ENCODE results near the gene ZWILCH. TPM values are rescaled to one million over a fixed set of nuclear protein-coding genes. Genes with fewer than 3 reads are reported as not detected.

The ZWILCH gene
- total and polyA plus RNA-seq, 2 of the 4 experiments (the other 2 are of a cell fraction) = 10.5 to 22.2 TPM

DNA sequence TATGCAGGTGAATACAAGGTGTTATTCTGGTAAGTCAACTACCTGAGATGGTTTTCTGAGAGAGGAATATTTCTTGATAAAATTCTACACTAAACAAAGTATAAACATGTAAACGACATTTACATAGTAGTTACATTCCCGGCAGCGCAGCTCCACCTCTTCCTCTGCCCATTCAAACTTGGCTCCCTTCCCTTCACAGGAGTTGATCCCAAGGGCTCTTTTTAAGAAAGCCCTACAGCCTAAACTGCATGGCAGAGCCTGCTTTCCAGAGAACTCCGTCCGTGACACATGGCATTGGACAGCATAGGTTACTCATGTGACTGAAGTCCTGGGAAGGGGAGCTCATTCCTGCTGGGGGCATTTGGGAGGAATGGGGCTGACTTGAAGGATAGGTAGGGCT, 82.6 kb downstream of the ZWILCH start:
- H3K4me3 ChIP-seq (ENCODE audit: insufficient read depth, low read depth, low read length) = no peak overlapping the region
- no peak overlapping the region for H4K91ac ChIP-seq (ENCODE audit: insufficient read depth, low read depth, low read length)
- H3K18ac ChIP-seq (ENCODE audit: low read depth, low read length) = no peak overlapping the region
- H3K4me2 ChIP-seq (ENCODE audit: low read depth, low read length) = no peak overlapping the region
- no peak overlapping the region for H4K5ac ChIP-seq (ENCODE audit: low read depth, low read length)
- WGBS, 2 experiments (ENCODE audit: extremely low coverage in 2 of 2, insufficient read length in 1 of 2) = no CpG with 5 or more reads among the region's 5 CpGs
- no peaks in the 10 kb centered on the region for H3K9me1 ChIP-seq (ENCODE audit: insufficient read depth, low read length)
- H2AK9ac ChIP-seq (replicated peaks; ENCODE audit: low read depth, low read length, poor library complexity) = no peak overlapping the region
- dilution Hi-C loops (cut with HindIII; ENCODE audit: low sequenced_read_pairs, unreplicated experiment) = no loop called here
- no peaks in the 10 kb centered on the region for H4K20me1 ChIP-seq (ENCODE audit: insufficient read depth, low read length)
- ATAC-seq (ENCODE audit: low read depth) (no peak; the same call in 1 of the 2 replicates), DNase-seq (no peak)
- no TSS peak for BruUV-seq (replicated peaks)
- no peaks in the 10 kb centered on the region for H3K36me3 ChIP-seq (ENCODE audit: control insufficient read depth, insufficient read depth, low read length)
- H3K27me3 ChIP-seq (ENCODE audit: control insufficient read depth, insufficient read depth, low read length) = peaks cover 30% of the 10 kb centered on the region
- no peak overlapping the region for H3K9ac ChIP-seq (ENCODE audit: low read depth, low read length)
- no peaks in the 10 kb centered on the region for H3K4me1 ChIP-seq (ENCODE audit: control insufficient read depth, insufficient read depth, low read length)
- H4K8ac ChIP-seq (ENCODE audit: low read depth in 2 of 2, low read length in 2 of 2) = no peak overlapping the region
- H3K4ac ChIP-seq (ENCODE audit: low read depth, low read length) = no peak overlapping the region
- in situ Hi-C loops (cut with MboI; ENCODE audit: low sequenced_read_pairs) = no loop called here
- H2BK120ac ChIP-seq (ENCODE audit: low read depth, low read length) = no peak overlapping the region
- H3K14ac ChIP-seq (replicated peaks; ENCODE audit: low read depth, low read length) = no peak overlapping the region
- no peak overlapping the region for H2BK20ac ChIP-seq (ENCODE audit: low read depth, low read length)
- H3K56ac ChIP-seq (ENCODE audit: extremely low read depth, insufficient read depth, low read length) = no peak overlapping the region
- ChIA-PET CTCF (no interaction called here), POLR2A (ENCODE audit: unreplicated experiment) (no interaction called here)
- no peak overlapping the region for H3K27ac ChIP-seq (ENCODE audit: insufficient read depth, low read length)
- H2BK5ac ChIP-seq (ENCODE audit: low read depth, low read length, poor library complexity, severe bottlenecking) = no peak overlapping the region
- H2AFZ ChIP-seq (replicated peaks; ENCODE audit: low read length, poor library complexity) = no peak overlapping the region
- intact Hi-C loops (cut with micrococcal nuclease) = no loop called here
- no peak overlapping the region for H3K23ac ChIP-seq (ENCODE audit: low read depth, low read length)
- no peaks in the 10 kb centered on the region for H3K9me3 ChIP-seq (ENCODE audit: control insufficient read depth, insufficient read depth, low read length)
- H2AK5ac ChIP-seq (ENCODE audit: low read depth, low read length) = no peak overlapping the region
- TF ChIP-seq MAZ (IDR thresholded peaks at IDR 0.05; ENCODE audit: borderline replicate concordance, low read depth, low read length) (no peak), FOS (IDR thresholded peaks at IDR 0.05; ENCODE audit: low read depth, low read length) (no peak), POLR2A (IDR thresholded peaks at IDR 0.05; ENCODE audit: low read depth, low read length) (no peak), RAD21 (IDR thresholded peaks at IDR 0.05; ENCODE audit: low read length) (no peak), MXI1 (IDR thresholded peaks at IDR 0.05; ENCODE audit: borderline replicate concordance, low read depth, low read length) (no peak), BHLHE40 (IDR thresholded peaks at IDR 0.05; ENCODE audit: low read depth, low read length) (no peak), SMC3 (IDR thresholded peaks at IDR 0.05; ENCODE audit: low read depth, low read length) (no peak), RCOR1 (IDR thresholded peaks at IDR 0.05; ENCODE audit: insufficient replicate concordance, low read length) (no peak), RFX5 (IDR thresholded peaks at IDR 0.05; ENCODE audit: low read depth, low read length) (no peak), NFE2L2 (IDR thresholded peaks at IDR 0.05; ENCODE audit: low read depth, low read length) (no peak), MAFK (IDR thresholded peaks at IDR 0.05; ENCODE audit: low read depth, low read length) (no peak)
- TF ChIP-seq, protein P1, sequence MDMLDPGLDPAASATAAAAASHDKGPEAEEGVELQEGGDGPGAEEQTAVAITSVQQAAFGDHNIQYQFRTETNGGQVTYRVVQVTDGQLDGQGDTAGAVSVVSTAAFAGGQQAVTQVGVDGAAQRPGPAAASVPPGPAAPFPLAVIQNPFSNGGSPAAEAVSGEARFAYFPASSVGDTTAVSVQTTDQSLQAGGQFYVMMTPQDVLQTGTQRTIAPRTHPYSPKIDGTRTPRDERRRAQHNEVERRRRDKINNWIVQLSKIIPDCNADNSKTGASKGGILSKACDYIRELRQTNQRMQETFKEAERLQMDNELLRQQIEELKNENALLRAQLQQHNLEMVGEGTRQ (IDR thresholded peaks at IDR 0.05; ENCODE audit: low read depth, low read length) = no peak
- TF ChIP-seq, protein P2, sequence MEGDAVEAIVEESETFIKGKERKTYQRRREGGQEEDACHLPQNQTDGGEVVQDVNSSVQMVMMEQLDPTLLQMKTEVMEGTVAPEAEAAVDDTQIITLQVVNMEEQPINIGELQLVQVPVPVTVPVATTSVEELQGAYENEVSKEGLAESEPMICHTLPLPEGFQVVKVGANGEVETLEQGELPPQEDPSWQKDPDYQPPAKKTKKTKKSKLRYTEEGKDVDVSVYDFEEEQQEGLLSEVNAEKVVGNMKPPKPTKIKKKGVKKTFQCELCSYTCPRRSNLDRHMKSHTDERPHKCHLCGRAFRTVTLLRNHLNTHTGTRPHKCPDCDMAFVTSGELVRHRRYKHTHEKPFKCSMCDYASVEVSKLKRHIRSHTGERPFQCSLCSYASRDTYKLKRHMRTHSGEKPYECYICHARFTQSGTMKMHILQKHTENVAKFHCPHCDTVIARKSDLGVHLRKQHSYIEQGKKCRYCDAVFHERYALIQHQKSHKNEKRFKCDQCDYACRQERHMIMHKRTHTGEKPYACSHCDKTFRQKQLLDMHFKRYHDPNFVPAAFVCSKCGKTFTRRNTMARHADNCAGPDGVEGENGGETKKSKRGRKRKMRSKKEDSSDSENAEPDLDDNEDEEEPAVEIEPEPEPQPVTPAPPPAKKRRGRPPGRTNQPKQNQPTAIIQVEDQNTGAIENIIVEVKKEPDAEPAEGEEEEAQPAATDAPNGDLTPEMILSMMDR (conservative IDR thresholded peaks at IDR 0.05; ENCODE audit: low read depth, low read length) = no peak
- no peaks in the 10 kb centered on the region for H3K79me1 ChIP-seq (ENCODE audit: low read depth in 1 of 2, low read length in 2 of 2)
- no peak overlapping the region for H2BK15ac ChIP-seq (ENCODE audit: low read depth, low read length)
